K562 (cell line): ENCODE results near the gene COX6A1. TPM values are rescaled to one million over a fixed set of nuclear protein-coding genes. Genes with fewer than 3 reads are reported as not detected.

Experiments used
- ATAC-seq: fragments of 200-7000 bp; cut with Tn5 transposase; 3 replicates; pipeline ENCODE4 v1.9.1; 2020; ENCODE audit warnings: moderate library complexity
- BruUV-seq: library from RNA; stranded (reverse); fragments of 400-500 nt; replicated peaks from 2 replicates; lab custom pipeline; 2021; lab: Mats Ljungman, UMichigan
- CTCF ChIA-PET: fragments of 300-600 bp; formaldehyde crosslinking; extraction: SDS; loops from one replicate; lab custom pipeline; 2021; ENCODE audit warnings: low intra/inter-chr PET ratio; lab: Yijun Ruan, JAX
- POLR2A ChIA-PET: fragments of 300-600, 350-650 bp; sonication (Branson Sonifier 250); formaldehyde crosslinking; extraction: SDS; loops from one replicate; lab custom pipeline; 2021; ENCODE audit warnings: antibody characterized with exemption, inconsistent platforms; lab: Yijun Ruan, JAX
- DNase-seq, 4 experiments: peaks; one replicate each; pipeline versions ENCODE4 v3.0.0 to v3.0.0-alpha.2; 2011 to 2018; ENCODE audit warnings: low spot score in 3 of 4, mixed read lengths in 3 of 4; ENCODE audit errors: extremely low read depth in 1 of 4
- FAIRE-seq: peaks from 2 replicates; lab custom pipeline; 2011; peaks lifted over from hg19 to GRCh38; lab: Jason Lieb, UNC
- H2AFZ ChIP-seq: 2 replicates; pipeline ENCODE4 v1.6.0; 2011; ENCODE audit warnings: low read depth, low read length, control low read depth, inconsistent platforms
- H3K27ac ChIP-seq: fragments of 200-600 bp; 3 replicates; pipeline ENCODE4 v1.8.0; 2011; ENCODE audit warnings: low read depth, mild to moderate bottlenecking, control low read depth, inconsistent platforms, low read length, moderate library complexity, mixed read lengths; ENCODE audit errors: extremely low read depth
- H3K27me3 ChIP-seq, 2 experiments: fragments of 300-600 bp in 1 of 2; 2 replicates in 1 of 2; 3 replicates in 1 of 2; pipeline versions ENCODE4 v1.6.0 to v1.8.0; 2011; ENCODE audit warnings: inconsistent platforms in 2 of 2, low read length in 2 of 2, mild to moderate bottlenecking in 1 of 2, mixed read lengths in 1 of 2, moderate library complexity in 1 of 2; ENCODE audit not compliant: control insufficient read depth in 2 of 2, insufficient read depth in 2 of 2
- H3K36me3 ChIP-seq: fragments of 300-600 bp; 3 replicates; pipeline ENCODE4 v1.8.0; 2011; ENCODE audit warnings: mild to moderate bottlenecking, low read length, inconsistent platforms; ENCODE audit not compliant: control insufficient read depth, insufficient read depth
- H3K4me1 ChIP-seq, 2 experiments: fragments of 200-600 bp in 1 of 2; replicated peaks in 1 of 2; 2 replicates in 1 of 2; 3 replicates in 1 of 2; pipeline versions ENCODE4 v1.5.1 to v1.8.0; 2011; ENCODE audit warnings: inconsistent platforms in 2 of 2, low read length in 2 of 2, mild to moderate bottlenecking in 1 of 2, mixed read lengths in 1 of 2, moderate library complexity in 1 of 2; ENCODE audit not compliant: control insufficient read depth in 2 of 2, insufficient read depth in 2 of 2
- H3K4me2 ChIP-seq: 2 replicates; pipeline ENCODE4 v1.6.1; 2011; ENCODE audit warnings: low read length, control low read depth, inconsistent platforms, mixed read lengths; ENCODE audit not compliant: insufficient read depth
- H3K4me3 ChIP-seq: fragments of 200-600 bp; sonication (generic), shearing (Covaris generic); 2 replicates; pipeline ENCODE4 v1.5.1; 2016; ENCODE audit warnings: control low read depth, inconsistent platforms
- H3K79me2 ChIP-seq: fragments of 200-600 bp; 3 replicates; pipeline ENCODE4 v1.8.0; 2011; ENCODE audit warnings: low read length, inconsistent platforms; ENCODE audit not compliant: control insufficient read depth, insufficient read depth
- H3K9ac ChIP-seq, 2 experiments: 2 replicates each; pipeline versions ENCODE4 v1.6.0 to v1.6.1; 2011; ENCODE audit warnings: low read depth in 2 of 2, low read length in 2 of 2, control low read depth in 1 of 2, inconsistent platforms in 1 of 2, mild to moderate bottlenecking in 1 of 2, mixed read lengths in 1 of 2; ENCODE audit not compliant: insufficient read depth in 1 of 2
- H3K9me1 ChIP-seq: one replicate; pipeline ENCODE4 v1.6.0; 2011; ENCODE audit warnings: inconsistent platforms, mild to moderate bottlenecking, low read length, moderate library complexity; ENCODE audit not compliant: control insufficient read depth, insufficient read depth
- H3K9me3 ChIP-seq: replicated peaks from 2 replicates; pipeline ENCODE4 v1.5.1; 2011; ENCODE audit warnings: low read depth, low read length, inconsistent platforms; ENCODE audit not compliant: control insufficient read depth, insufficient read depth
- H4K20me1 ChIP-seq: replicated peaks from 2 replicates; pipeline ENCODE4 v1.6.1; 2011; ENCODE audit warnings: low read length, inconsistent platforms, mixed read lengths; ENCODE audit not compliant: control insufficient read depth, insufficient read depth
- BCL6 ChIP-seq: fragments of 250-450 bp; sonication (Bioruptor Pico); IDR thresholded peaks from 2 replicates; pipeline ENCODE4 v1.4.0; 2020
- CC2D1A ChIP-seq: fragments of 450-650 bp; IDR thresholded peaks from 2 replicates; pipeline ENCODE4 v1.6.1; 2017; ENCODE audit warnings: mild to moderate bottlenecking
- GATA2 ChIP-seq: sonication (generic); formaldehyde crosslinking; IDR thresholded peaks from 2 replicates; pipeline ENCODE4 v1.4.0; 2020; ENCODE audit warnings: mild to moderate bottlenecking, missing genetic modification reagents
- MBD1 ChIP-seq: fragments of 250-450 bp; sonication (Bioruptor Pico); IDR thresholded peaks from 2 replicates; pipeline ENCODE4 v1.8.0; 2022; ENCODE audit warnings: inconsistent platforms
- NFATC3 ChIP-seq: fragments of 450-650 bp; IDR thresholded peaks from 2 replicates; pipeline ENCODE4 v1.6.1; 2017; ENCODE audit warnings: mild to moderate bottlenecking
- PHF21A ChIP-seq: fragments of 450-650 bp; IDR thresholded peaks from 2 replicates; pipeline ENCODE4 v1.6.1; 2017; ENCODE audit warnings: low read depth, borderline replicate concordance
- SETDB1 ChIP-seq: IDR thresholded peaks from one replicate; pipeline ENCODE4 v1.6.1; 2012; ENCODE audit warnings: low read length, control low read depth, inconsistent platforms
- SMC3 ChIP-seq: conservative IDR thresholded peaks from 2 replicates; pipeline ENCODE4 v1.6.1; 2011; ENCODE audit warnings: low read depth, low read length, improper control_type of control experiment; ENCODE audit not compliant: insufficient read depth
- TEAD4 ChIP-seq, 2 experiments: sonication (generic) in 1 of 2; formaldehyde crosslinking in 1 of 2; IDR thresholded peaks; 2 replicates each; pipeline versions ENCODE4 v1.6.1 to v1.8.0; 2012 to 2022; ENCODE audit warnings: borderline replicate concordance in 1 of 2, inconsistent platforms in 1 of 2, low read length in 1 of 2, mild to moderate bottlenecking in 1 of 2, missing genetic modification reagents in 1 of 2
- THRB ChIP-seq: fragments of 450-650 bp; formaldehyde crosslinking; conservative IDR thresholded peaks from 2 replicates; pipeline ENCODE4 v1.4.0; 2022; ENCODE audit warnings: mild to moderate bottlenecking, missing genetic modification characterization
- ZKSCAN3 ChIP-seq: fragments of 250-450 bp; sonication (Bioruptor Pico); IDR thresholded peaks from 2 replicates; pipeline ENCODE4 v1.4.0; 2020
- WGBS: fragments of 100-300 bp; shearing (Covaris generic); methylation state at CpG from one replicate; pipeline ENCODE4 v1.1.6; 2016; ENCODE audit warnings: low coverage, mixed read lengths; ENCODE audit not compliant: insufficient coverage; ENCODE audit errors: missing lambda C conversion rate; 5-methylcytosine and 5-hydroxymethylcytosine counted together
- in situ Hi-C: fragments of 300-500 bp; cut with MboI; formaldehyde crosslinking; loops from 4 replicates; pipeline ENCODE4 v1.15.0; 2018; ENCODE audit warnings: inconsistent platforms, mixed read lengths
- intact Hi-C: fragments of 100-400 bp; cut with micrococcal nuclease; formaldehyde crosslinking; loops from 2 replicates; pipeline ENCODE4 v1.14.2; 2022
- polyA plus RNA-seq, 8 experiments: library from polyadenylated mRNA; depleted of rRNA in 4 of 8; stranded (reverse) in 5 of 8; unstranded in 3 of 8; fragments of >200 nt; fragmentation: Nextera tagmentation in 2 of 8; fragmentation: Illumina TruSeq in 1 of 8; extraction: Ambion mirVana in 2 of 8; extraction: Trizol in 1 of 8; gene quantifications; 2 replicates each; pipeline versions ENCODE4 v1.2.1 to v1.2.3, GENCODE V29; 2011 to 2014; ENCODE audit warnings: inconsistent platforms in 1 of 8, missing spikeins in 1 of 8
- total RNA-seq, 7 experiments: library from RNA; depleted of rRNA in 6 of 7; stranded (reverse); fragments of >200 nt in 6 of 7; fragmentation: Illumina TruSeq in 2 of 7; extraction: Trizol in 2 of 7; gene quantifications; 2 replicates each; pipeline versions ENCODE4 v1.2.1 to v1.2.3, GENCODE V29; 2011 to 2021; ENCODE audit warnings: low replicate concordance in 1 of 7

COX6A1 gene
- total and polyA plus RNA-seq, 9 of the 15 experiments (the other 6 are each of a cell fraction or from before 2014, with no cell fraction given): 414 to 4,142 (median 931) TPM

GRCh38 chr12:120453977-120454376 lies 16.1 kb downstream of the COX6A1 start (continued):
- no peak for TF ChIP-seq TEAD4 (IDR thresholded peaks at IDR 0.05; ENCODE audit: low read length)
- no peak for TF ChIP-seq TEAD4 (CRISPR knock-in tag; IDR thresholded peaks at IDR 0.05; ENCODE audit: borderline replicate concordance)
- no peak for TF ChIP-seq BCL6 (CRISPR knock-in tag)

GRCh38 chr12:120455302-120455701 lies 17.4 kb downstream of the COX6A1 start:
- BruUV-seq: no TSS peak
- H3K27ac ChIP-seq: no peak overlapping the region
- no peak overlapping the region for H3K4me2 ChIP-seq
- FAIRE-seq (no peak), DNase-seq (no peak), ATAC-seq (no peak)
- H3K4me3 ChIP-seq: no peak overlapping the region
- no peak overlapping the region for H2AFZ ChIP-seq
- no peak overlapping the region for H3K9ac ChIP-seq
- POLR2A ChIA-PET: interaction anchor here (0.6 to 8.1 kb wide), 5 partner anchors 9 to 880 kb away, joined by 3 to 38 read pairs (median 4); partner anchors contain the start of genes DYNLL1, GATC and TRIAP1
- H4K20me1 ChIP-seq: 0 out of 2 replicates have a peak, but pooled peaks cover 14% of the 10 kb centered on the region
- H3K9me3 ChIP-seq: no peaks in the 10 kb centered on the region
- in situ Hi-C loops: no loop called here
- peaks cover 84% of the 10 kb centered on the region for H3K36me3 ChIP-seq
- no peaks in the 10 kb centered on the region for H3K9me1 ChIP-seq
- peaks cover 8% of the 10 kb centered on the region; the same call in 2 of the 3 replicates for H3K79me2 ChIP-seq
- intact Hi-C loops: no loop called here
- H3K27me3 ChIP-seq: no peaks in the 10 kb centered on the region
- CTCF ChIA-PET: no interaction called here
- WGBS: 84% methylated on average over 7 of the region's 7 CpGs
- no peaks in the 10 kb centered on the region; a peak in 1 of 5 replicates for H3K4me1 ChIP-seq
- TF ChIP-seq SMC3: no peak
- TF ChIP-seq THRB (CRISPR knock-in tag): no peak
- no peak for TF ChIP-seq CC2D1A
- TF ChIP-seq GATA2 (CRISPR knock-in tag): no peak
- TF ChIP-seq ZKSCAN3: no peak
- TF ChIP-seq PHF21A: no peak
- no peak for TF ChIP-seq MBD1 (CRISPR knock-in tag)
- TF ChIP-seq NFATC3: no peak
- TF ChIP-seq SETDB1: no peak
